DMS79 (cell line): ENCODE measurements around the gene DIP2C.
"Not testable (repeated sequence)": the region's sequence is repeated elsewhere in the genome, so short reads cannot be mapped to it uniquely, and the experiment has no call there.

Source experiments
- DNase-seq: peaks from one replicate; lab custom pipeline; 2025; lab: John Stamatoyannopoulos, UW

DIP2C gene

GRCh38 chr10:517872-518475 is 171.5 kb downstream of the DIP2C start:
- DNase-seq: no peak

GRCh38 chr10:517241-517830 is 172.1 kb downstream of the DIP2C start:
- no peak for DNase-seq

DNA sequence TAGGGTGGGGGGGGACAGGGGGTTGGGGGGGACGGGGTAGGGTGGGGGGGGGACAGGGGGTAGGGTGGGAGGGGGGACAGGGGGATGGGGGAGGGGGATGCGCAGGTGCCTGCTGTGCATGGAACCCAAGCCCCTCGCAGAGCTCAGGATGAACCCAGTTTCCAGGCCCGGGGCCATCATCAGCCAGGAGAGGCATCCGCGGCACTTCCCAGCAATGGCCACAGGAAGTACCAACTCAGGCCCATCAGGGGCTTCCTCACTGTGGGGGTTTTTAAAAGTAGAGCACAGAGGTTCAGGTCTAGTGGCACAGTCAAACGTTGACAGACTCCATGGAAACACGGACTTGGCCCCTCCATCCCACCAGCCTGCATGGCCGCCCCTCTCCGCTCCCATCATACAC is 172.7 kb downstream of the DIP2C start:
- no peak for DNase-seq

GRCh38 chr10:515674-516073 is 173.8 kb downstream of the DIP2C start:
- no peak for DNase-seq

DNA sequence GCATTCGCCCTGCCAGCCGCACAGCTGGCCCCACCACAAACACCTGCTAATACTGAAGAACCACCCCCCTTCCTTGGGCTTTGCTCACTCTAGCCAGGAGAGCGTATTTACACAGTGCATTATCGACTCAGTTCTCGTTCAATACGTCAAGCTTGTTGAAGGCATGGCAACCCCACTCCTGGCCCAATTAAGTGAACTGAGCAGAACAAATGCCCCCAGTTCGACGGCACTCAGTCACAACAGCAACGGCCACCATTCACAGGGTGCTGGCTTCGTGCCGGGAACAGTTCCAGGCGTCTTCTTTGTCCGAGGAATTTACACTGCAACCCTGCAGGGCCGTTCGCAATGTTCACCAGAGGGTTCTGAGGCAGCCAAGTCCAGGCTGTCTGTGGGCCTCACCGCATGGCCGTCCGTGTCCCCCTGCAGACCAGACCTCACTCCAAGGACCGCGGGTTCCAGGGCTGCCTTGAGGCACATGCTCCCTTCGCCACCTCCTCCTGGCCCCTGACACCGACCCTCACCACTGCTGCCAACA is 175.3 kb downstream of the DIP2C start:
- peak; percentile 94 for DNase-seq

GRCh38 chr10:513393-513792 is 176.1 kb downstream of the DIP2C start:
- no peak for DNase-seq

DNA sequence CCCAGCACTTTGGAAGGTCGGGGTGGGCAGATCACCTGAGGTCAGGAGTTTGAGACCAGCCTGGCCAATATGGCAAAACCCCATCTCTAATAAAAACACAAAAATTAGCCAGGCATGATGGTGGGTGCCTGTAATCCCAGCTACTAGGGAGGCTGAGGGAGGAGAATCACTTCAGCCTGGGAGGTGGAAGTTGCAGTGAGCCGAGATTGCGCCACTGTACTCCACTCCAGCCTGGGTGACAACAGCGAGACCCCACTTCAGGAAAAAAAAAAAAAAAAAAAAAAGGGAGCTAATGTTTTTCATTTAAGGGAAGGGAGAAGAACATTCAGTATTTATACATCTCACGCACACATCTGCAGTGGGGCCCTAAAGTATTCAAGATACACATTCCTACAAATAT is 176.8 kb downstream of the DIP2C start:
- DNase-seq: not testable (repeated sequence)

- DNase-seq: no peak
Measured at GRCh38 chr10:511849-512191, 177.6 kb downstream of the DIP2C start.

GRCh38 chr10:511101-511848 is 178.2 kb downstream of the DIP2C start:
- DNase-seq: peak; percentile 82

DNA sequence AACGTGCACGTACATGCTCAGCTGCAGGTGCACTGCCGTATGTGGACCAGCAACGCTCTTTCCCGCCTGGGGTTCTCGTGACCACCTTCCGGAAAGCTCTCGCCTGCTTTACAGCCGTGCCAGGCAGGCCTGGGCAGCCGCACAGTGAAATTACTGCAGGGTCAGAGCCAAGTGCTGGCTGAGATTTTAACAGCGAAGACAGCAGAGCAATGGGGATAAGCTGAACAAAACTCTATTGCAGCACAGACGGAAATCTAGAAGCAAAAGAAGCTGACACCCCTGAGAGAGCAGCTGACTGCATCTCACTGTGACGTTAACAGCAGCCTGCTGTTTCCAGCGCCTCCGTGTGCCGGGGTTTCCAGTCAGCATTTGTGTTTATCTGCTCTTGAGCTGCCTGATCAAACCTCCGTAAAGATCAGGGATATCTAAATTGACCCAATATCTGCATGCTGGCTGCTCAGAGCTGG is 179.0 kb downstream of the DIP2C start:
- DNase-seq: peak; percentile 66

DNA sequence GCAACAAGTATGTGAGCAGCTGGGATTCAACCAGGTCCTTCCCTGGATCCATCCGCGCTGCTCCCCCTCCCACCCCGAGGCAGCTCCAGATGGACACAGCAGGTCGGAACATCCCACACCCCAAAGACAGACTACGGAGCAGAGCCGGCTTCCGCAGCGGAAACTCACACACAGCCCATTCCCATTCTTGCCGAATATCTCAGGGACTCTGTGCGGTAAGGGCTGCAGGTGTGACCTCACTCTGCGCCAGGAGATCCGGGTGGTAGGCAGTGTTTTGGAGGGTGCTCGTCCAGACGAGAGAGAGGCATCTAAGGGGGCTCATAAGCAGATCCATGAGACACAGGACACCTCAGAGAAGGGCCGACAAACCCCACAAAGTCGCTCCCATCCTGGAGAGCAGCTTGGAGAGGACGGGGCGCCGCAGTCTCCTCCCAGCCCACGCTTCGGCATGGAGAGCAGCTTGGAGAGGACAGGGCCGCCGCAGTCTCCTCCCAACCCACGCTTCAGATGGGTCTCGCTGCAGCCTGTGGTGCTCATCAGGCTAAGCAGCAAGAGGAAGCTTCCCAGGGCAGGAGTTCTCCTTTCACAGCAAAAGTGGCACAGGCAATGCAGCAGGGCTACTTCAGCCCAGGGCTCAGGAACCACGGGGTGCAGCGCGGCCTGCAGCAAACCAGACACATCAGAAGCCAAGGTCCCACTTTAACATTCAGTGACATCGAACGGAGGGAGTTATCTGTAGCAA is 179.9 kb downstream of the DIP2C start:
- no peak for DNase-seq

DNA sequence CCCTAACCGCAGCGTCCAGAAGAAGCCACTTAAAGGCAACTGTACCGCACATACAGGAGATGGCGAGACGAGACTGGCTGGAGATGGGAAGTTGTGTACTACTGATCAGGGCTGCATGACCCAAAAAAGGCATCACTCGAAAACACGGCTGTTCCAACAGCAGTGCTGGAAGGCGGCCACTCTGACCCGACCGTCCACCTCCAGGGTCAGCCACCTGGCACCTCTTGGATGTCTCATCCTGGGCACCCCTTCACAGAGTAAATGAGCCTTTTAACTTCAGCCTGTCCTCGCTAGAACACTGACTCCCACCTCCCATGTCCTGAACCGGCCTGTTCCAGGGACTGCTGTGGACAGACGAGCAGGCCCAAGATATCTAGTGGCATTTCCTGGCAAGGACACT is 180.7 kb downstream of the DIP2C start:
- DNase-seq: no peak

GRCh38 chr10:507908-508444 is 181.5 kb downstream of the DIP2C start:
- DNase-seq: no peak

GRCh38 chr10:507355-507699 is 182.1 kb downstream of the DIP2C start:
- DNase-seq: no peak

GRCh38 chr10:506451-507354 is 182.8 kb downstream of the DIP2C start:
- no peak for DNase-seq

DNA sequence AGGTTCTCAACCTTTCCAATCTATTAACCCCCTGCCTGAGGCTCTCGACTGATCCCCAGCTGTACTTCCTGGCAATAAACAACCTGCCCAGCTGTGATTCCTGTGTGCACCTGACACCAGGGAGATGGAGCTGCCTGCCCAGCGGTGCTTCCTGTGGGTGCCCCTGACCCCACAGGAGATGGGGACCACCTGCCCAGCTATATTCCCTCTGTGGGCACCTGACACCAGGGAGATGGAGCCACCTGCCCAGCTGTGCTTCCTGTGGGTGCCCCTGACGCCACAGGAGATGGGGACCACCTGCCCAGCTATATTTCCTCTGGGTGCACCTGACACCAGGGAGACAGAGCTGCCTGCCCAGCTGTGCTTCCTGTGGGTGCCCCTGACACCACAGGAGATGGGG is 184.0 kb downstream of the DIP2C start:
- no peak for DNase-seq

DNA sequence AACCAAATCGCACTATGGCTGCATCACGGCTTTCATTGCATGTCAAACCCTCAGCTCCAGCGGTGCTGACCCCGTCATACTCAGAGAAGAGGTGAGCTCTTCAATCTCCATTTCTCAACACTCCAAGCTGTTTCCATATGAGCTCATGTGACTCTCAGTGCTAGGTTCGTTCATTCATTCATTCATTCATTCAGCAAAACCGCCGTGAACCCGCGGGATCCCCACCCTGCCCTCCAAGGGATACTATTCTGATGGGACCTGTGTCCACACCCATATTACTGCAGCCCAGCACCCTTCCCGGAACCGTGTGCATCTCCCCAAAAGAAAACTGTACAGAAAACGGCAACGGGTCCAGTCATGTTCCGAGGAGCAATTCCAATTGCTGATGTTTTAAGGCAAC is 184.7 kb downstream of the DIP2C start:
- DNase-seq: no peak

GRCh38 chr10:504121-504611 is 185.3 kb downstream of the DIP2C start:
- no peak for DNase-seq

- no peak for DNase-seq
Measured at GRCh38 chr10:501596-501995, 187.9 kb downstream of the DIP2C start.

GRCh38 chr10:500876-501275 is 188.6 kb downstream of the DIP2C start:
- no peak for DNase-seq

DNA sequence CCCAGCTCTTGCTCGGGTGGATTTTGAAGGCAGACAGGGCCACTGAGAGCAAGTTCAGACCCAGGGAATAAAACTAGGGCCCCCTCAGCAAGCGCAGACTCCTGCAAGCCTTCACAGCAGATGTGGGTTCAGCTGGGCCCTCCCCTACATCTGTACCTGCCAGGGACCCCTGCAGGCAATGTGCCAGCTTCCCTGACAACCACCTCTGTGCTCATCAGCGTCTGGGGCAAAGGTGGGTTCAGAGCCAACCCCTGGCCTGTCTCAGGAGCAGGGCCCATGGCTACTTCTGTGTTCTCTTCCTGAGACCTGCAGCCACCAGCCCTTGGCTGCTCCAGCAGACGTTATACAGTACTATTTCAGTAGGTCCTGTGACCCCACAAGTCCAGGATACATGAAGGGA is 189.5 kb downstream of the DIP2C start:
- DNase-seq: no peak
